HG03108 (cell line): Measurements from ENCODE around the gene DNAH6.

ENCODE experiments used
- ATAC-seq: cut with Tn5 transposase; IDR thresholded peaks from one replicate; pipeline ENCODE4 v1.9.1; 2021; ENCODE audit warnings: moderate library complexity; ENCODE audit not compliant: unreplicated experiment

DNAH6 gene

GRCh38 chr2:84629550-84629949 lies 113.3 kb downstream of the DNAH6 start:
- no peak for ATAC-seq

- no peak for ATAC-seq
These were observed 114.7 kb downstream of the DNAH6 start for GRCh38 chr2:84631047-84631446.

GRCh38 chr2:84631985-84632384 lies 115.7 kb downstream of the DNAH6 start:
- ATAC-seq, result no peak

- ATAC-seq, result no peak
These were observed 120.0 kb downstream of the DNAH6 start for GRCh38 chr2:84636080-84636971.

- no peak for ATAC-seq
These were observed 123.5 kb downstream of the DNAH6 start for GRCh38 chr2:84639751-84640150.

- no peak for ATAC-seq
These were observed 124.1 kb downstream of the DNAH6 start for GRCh38 chr2:84640411-84640810.

GRCh38 chr2:84641021-84641420 lies 124.7 kb downstream of the DNAH6 start:
- no peak for ATAC-seq

GRCh38 chr2:84643991-84644390 lies 127.7 kb downstream of the DNAH6 start:
- ATAC-seq, result no peak

GRCh38 chr2:84646514-84646913 lies 130.2 kb downstream of the DNAH6 start:
- ATAC-seq, result no peak

GRCh38 chr2:84647267-84647666 lies 131.0 kb downstream of the DNAH6 start:
- ATAC-seq, result no peak

- no peak for ATAC-seq
These were observed 132.8 kb downstream of the DNAH6 start for GRCh38 chr2:84649058-84649457.

- no peak for ATAC-seq
These were observed 133.3 kb downstream of the DNAH6 start for GRCh38 chr2:84649487-84650142.

GRCh38 chr2:84652431-84652830 lies 136.1 kb downstream of the DNAH6 start:
- ATAC-seq, result no peak

GRCh38 chr2:84653302-84653701 lies 137.0 kb downstream of the DNAH6 start:
- ATAC-seq, result no peak

GRCh38 chr2:84654414-84654813 lies 138.1 kb downstream of the DNAH6 start:
- no peak for ATAC-seq

GRCh38 chr2:84669122-84669521 lies 152.8 kb downstream of the DNAH6 start:
- ATAC-seq, result no peak

GRCh38 chr2:84674099-84674498 lies 157.8 kb downstream of the DNAH6 start:
- ATAC-seq, result no peak

- ATAC-seq, result no peak
These were observed 158.3 kb downstream of the DNAH6 start for GRCh38 chr2:84674586-84674985.

GRCh38 chr2:84676295-84676694 lies 160.0 kb downstream of the DNAH6 start:
- ATAC-seq, result no peak

GRCh38 chr2:84678214-84678613 lies 161.9 kb downstream of the DNAH6 start:
- ATAC-seq, result no peak

GRCh38 chr2:84686783-84687476 lies 170.6 kb downstream of the DNAH6 start:
- no peak for ATAC-seq
